Measurements from ENCODE around the gene RNF123. TPM values are rescaled to one million over a fixed set of nuclear protein-coding genes. Genes with fewer than 3 reads are reported as not detected.

Gene RNF123
- total RNA-seq, 4 donors from 2014 or later = 34.6 to 99.5 (median 52.1) TPM

DNA sequence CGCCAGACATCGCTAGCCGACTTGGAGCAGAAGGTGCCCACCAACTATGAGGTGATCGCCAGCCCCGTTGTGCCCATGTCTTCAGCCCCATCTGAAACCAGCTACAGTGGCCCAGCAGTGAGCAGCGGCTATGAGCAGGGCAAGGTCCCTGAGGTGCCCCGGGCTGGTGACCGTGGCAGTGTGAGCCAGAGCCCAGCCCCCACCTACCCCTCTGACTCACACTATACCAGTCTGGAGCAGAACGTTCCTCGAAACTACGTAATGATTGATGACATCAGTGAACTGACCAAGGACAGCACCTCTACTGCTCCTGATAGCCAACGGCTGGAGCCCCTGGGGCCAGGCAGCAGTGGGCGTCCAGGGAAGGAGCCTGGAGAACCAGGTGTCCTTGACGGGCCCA is 28.1 kb upstream of the RNF123 start:
- Histone ChIP-seq H3K27me3 (no peaks in the 10 kb centered on the region), H3K9me3 (no peaks in the 10 kb centered on the region), H3K27ac (no peak overlapping the region), H3K36me3 (no peaks in the 10 kb centered on the region), H3K4me1 (no peaks in the 10 kb centered on the region), H3K4me3 (no peak overlapping the region)
- in situ Hi-C loops (cut with MboI; ENCODE audit: low pct_ligation_motif_present in 1 of 4, low pct_unique_long_range_greater_than_20kb in 1 of 4, low sequenced_read_pairs in 3 of 4) (loop anchor here in 1 of 4 donors (10.0 kb wide), 1 partner anchor 116 kb away; no protein-coding TSS in a partner anchor), intact Hi-C loops (cut with DNase I; ENCODE audit: low total_unique reads) (no loop called here)
- no peak for TF ChIP-seq EP300 (IDR thresholded peaks at IDR 0.05; ENCODE audit: low read depth)
- TF ChIP-seq, protein P1, sequence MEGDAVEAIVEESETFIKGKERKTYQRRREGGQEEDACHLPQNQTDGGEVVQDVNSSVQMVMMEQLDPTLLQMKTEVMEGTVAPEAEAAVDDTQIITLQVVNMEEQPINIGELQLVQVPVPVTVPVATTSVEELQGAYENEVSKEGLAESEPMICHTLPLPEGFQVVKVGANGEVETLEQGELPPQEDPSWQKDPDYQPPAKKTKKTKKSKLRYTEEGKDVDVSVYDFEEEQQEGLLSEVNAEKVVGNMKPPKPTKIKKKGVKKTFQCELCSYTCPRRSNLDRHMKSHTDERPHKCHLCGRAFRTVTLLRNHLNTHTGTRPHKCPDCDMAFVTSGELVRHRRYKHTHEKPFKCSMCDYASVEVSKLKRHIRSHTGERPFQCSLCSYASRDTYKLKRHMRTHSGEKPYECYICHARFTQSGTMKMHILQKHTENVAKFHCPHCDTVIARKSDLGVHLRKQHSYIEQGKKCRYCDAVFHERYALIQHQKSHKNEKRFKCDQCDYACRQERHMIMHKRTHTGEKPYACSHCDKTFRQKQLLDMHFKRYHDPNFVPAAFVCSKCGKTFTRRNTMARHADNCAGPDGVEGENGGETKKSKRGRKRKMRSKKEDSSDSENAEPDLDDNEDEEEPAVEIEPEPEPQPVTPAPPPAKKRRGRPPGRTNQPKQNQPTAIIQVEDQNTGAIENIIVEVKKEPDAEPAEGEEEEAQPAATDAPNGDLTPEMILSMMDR (IDR thresholded peaks at IDR 0.05) = no peak
- TF ChIP-seq POLR2A (IDR thresholded peaks at IDR 0.05) = no peak
- 94% methylated on average over 14 of the region's 14 CpGs; no CpG with 5 or more reads in 1 of the 2 donors for WGBS, 2 donors (ENCODE audit: low coverage in 1 of 2)
- no peak for DNase-seq

DNA sequence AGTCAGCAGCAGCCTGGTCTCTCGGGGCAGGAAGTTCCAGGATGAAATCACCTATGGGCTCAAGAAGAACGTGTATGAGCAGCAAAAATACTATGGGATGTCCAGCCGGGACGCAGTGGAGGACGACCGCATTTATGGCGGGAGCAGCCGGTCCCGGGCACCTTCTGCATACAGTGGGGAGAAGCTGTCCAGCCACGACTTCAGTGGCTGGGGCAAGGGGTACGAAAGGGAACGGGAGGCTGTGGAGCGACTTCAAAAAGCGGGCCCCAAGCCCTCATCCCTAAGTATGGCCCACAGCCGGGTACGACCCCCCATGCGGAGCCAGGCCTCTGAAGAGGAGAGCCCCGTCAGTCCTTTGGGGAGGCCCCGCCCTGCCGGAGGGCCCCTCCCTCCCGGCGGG is 27.3 kb upstream of the RNF123 start:
- Histone ChIP-seq H3K36me3 (no peaks in the 10 kb centered on the region), H3K27ac (no peak overlapping the region), H3K9me3 (no peaks in the 10 kb centered on the region), H3K4me3 (no peak overlapping the region), H3K4me1 (no peaks in the 10 kb centered on the region), H3K27me3 (no peaks in the 10 kb centered on the region)
- no peak for TF ChIP-seq EP300 (IDR thresholded peaks at IDR 0.05; ENCODE audit: low read depth)
- no peak for TF ChIP-seq POLR2AphosphoS5 (IDR thresholded peaks at IDR 0.05)
- TF ChIP-seq, protein P1 (IDR thresholded peaks at IDR 0.05) = no peak
- in situ Hi-C loops (cut with MboI; ENCODE audit: low pct_ligation_motif_present in 1 of 4, low pct_unique_long_range_greater_than_20kb in 1 of 4, low sequenced_read_pairs in 3 of 4) = loop anchor here in 1 of 4 donors (10.0 kb wide), 1 partner anchor 117 kb away; no protein-coding TSS in a partner anchor
- no peak for DNase-seq
- intact Hi-C loops (cut with DNase I; ENCODE audit: low total_unique reads) = no loop called here
- 80 to 84% methylated on average over 1 to 22 of the region's 22 CpGs for WGBS, 2 donors (ENCODE audit: low coverage in 1 of 2)

DNA sequence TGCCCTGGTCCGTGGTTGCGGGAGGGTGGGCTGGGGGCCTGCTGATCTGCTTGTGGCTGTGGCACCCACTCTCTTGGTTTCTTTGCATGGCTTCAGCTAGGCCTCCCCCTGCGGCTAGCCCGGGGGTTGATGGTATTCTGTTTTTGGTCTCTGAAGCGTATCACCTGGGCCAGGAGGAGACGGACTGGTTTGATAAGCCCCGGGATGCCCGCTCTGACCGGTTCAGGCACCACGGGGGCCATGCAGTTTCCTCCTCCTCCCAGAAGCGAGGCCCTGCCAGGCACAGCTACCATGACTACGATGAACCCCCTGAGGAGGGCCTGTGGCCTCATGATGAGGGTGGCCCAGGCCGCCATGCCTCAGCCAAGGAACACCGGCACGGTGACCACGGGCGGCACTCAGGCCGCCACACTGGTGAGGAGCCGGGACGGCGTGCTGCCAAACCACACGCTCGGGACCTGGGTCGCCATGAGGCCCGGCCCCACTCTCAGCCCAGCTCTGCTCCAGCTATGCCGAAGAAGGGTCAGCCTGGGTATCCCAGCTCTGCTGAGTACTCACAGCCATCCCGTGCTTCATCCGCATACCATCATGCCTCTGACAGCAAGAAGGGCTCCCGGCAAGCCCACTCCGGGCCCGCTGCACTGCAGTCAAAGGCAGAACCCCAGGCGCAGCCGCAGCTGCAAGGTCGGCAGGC is 26.5 kb upstream of the RNF123 start:
- TF ChIP-seq POLR2A (IDR thresholded peaks at IDR 0.05) = no peak
- no peak for TF ChIP-seq POLR2AphosphoS5 (IDR thresholded peaks at IDR 0.05)
- TF ChIP-seq EP300 (IDR thresholded peaks at IDR 0.05; ENCODE audit: low read depth) = no peak
- intact Hi-C loops (cut with DNase I; ENCODE audit: low total_unique reads) = no loop called here
- in situ Hi-C loops (cut with MboI; ENCODE audit: low pct_ligation_motif_present in 1 of 4, low pct_unique_long_range_greater_than_20kb in 1 of 4, low sequenced_read_pairs in 3 of 4) = loop anchor here in 1 of 4 donors (10.0 kb wide), 1 partner anchor 118 kb away; no protein-coding TSS in a partner anchor

DNA sequence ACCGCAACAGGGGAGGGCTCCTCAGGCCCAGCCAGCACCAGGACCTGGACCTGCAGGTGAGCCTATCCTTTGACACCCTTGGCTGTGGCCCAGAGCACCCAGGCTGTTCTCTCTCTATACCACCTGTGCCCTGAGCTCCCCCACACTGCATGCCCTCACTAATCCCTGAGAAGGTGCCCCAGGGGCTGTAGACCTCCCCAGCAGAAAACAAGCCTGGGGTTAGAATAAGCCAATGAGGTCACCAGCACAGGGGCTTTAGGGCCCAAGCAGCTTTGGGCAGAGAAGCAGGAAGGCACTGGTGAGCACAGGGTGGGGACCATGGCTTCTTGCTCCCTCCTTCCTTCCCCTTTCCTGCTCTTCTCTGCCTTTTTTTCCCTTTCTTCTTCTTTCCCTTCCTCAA is 25.5 kb upstream of the RNF123 start:
- in situ Hi-C loops (cut with MboI; ENCODE audit: low pct_ligation_motif_present in 1 of 4, low pct_unique_long_range_greater_than_20kb in 1 of 4, low sequenced_read_pairs in 3 of 4) (loop anchor here in 1 of 4 donors (10.0 kb wide), 1 partner anchor 119 kb away; no protein-coding TSS in a partner anchor), intact Hi-C loops (cut with DNase I; ENCODE audit: low total_unique reads) (no loop called here)
- no peaks in the 10 kb centered on the region for H3K4me1 ChIP-seq
- DNase-seq = no peak
- H3K4me3 ChIP-seq = no peak overlapping the region
- H3K36me3 ChIP-seq = no peaks in the 10 kb centered on the region
- H3K9me3 ChIP-seq = no peaks in the 10 kb centered on the region
- no peak overlapping the region for H3K27ac ChIP-seq
- 100% methylated on average over 1 of the region's 1 CpG; no CpG with 5 or more reads in 1 of the 2 donors for WGBS, 2 donors (ENCODE audit: low coverage in 1 of 2)
- no peak for TF ChIP-seq POLR2A (IDR thresholded peaks at IDR 0.05)
- TF ChIP-seq, protein P1 (IDR thresholded peaks at IDR 0.05) = no peak
- no peak for TF ChIP-seq POLR2AphosphoS5 (IDR thresholded peaks at IDR 0.05)
- TF ChIP-seq EP300 (IDR thresholded peaks at IDR 0.05; ENCODE audit: low read depth) = no peak
- peaks cover 16% of the 10 kb centered on the region for H3K27me3 ChIP-seq

More for the DNA sequence above, 26.5 kb upstream of the RNF123 start:
- Histone ChIP-seq H3K4me1 (no peaks in the 10 kb centered on the region), H3K4me3 (no peak overlapping the region), H3K36me3 (no peaks in the 10 kb centered on the region), H3K9me3 (no peaks in the 10 kb centered on the region), H3K27ac (no peak overlapping the region), H3K27me3 (peaks cover 7% of the 10 kb centered on the region)
- WGBS, 2 donors (ENCODE audit: low coverage in 1 of 2) = 92% methylated on average over 22 of the region's 34 CpGs; no CpG with 5 or more reads in 1 of the 2 donors
- DNase-seq = no peak

Measured in transverse colon (tissue), 4 donors.